HepG2 (cell line): ENCODE results near the gene UBL5. TPM values are rescaled to one million over a fixed set of nuclear protein-coding genes. Genes with fewer than 3 reads are reported as not detected.

Experiments used
- ASH2L ChIP-seq: fragments of 300-600, 200-600 bp; sonication (generic); IDR thresholded peaks from 2 replicates; pipeline ENCODE4 v1.7.0; 2017; ENCODE audit warnings: low read depth, mild to moderate bottlenecking, moderate library complexity, mixed read lengths, low read length; ENCODE audit not compliant: insufficient read length
- CBX1 ChIP-seq: IDR thresholded peaks from one replicate; pipeline ENCODE4 v1.6.1; 2016; ENCODE audit warnings: antibody characterized with exemption, low read depth
- CHCHD3 ChIP-seq: sonication (generic); formaldehyde crosslinking; IDR thresholded peaks from 2 replicates; pipeline ENCODE4 v1.8.0; 2022; ENCODE audit warnings: mild to moderate bottlenecking, missing genetic modification reagents, moderate library complexity
- DR1 ChIP-seq: sonication (generic); formaldehyde crosslinking; IDR thresholded peaks from 2 replicates; pipeline ENCODE4 v1.8.0; 2021; ENCODE audit warnings: mild to moderate bottlenecking, missing genetic modification reagents, inconsistent platforms
- GFI1 ChIP-seq: sonication (generic); formaldehyde crosslinking; IDR thresholded peaks from 2 replicates; pipeline ENCODE4 v1.5.0; 2020; ENCODE audit warnings: missing genetic modification reagents, mild to moderate bottlenecking, borderline replicate concordance
- MEIS2 ChIP-seq: sonication (generic); formaldehyde crosslinking; IDR thresholded peaks from 2 replicates; pipeline ENCODE4 v1.9.0; 2021; ENCODE audit warnings: mild to moderate bottlenecking, missing genetic modification reagents
- SAP130 ChIP-seq: IDR thresholded peaks from 2 replicates; pipeline ENCODE4 v1.6.1; 2016; ENCODE audit warnings: low read depth
- SMC3 ChIP-seq: IDR thresholded peaks from 2 replicates; pipeline ENCODE4 v1.6.1; 2011; ENCODE audit warnings: low read length, improper control_type of control experiment
- ZNF10 ChIP-seq: sonication (generic); formaldehyde crosslinking; IDR thresholded peaks from 2 replicates; pipeline ENCODE4 v1.4.0; 2020; ENCODE audit warnings: mild to moderate bottlenecking, low read depth, missing genetic modification reagents, borderline replicate concordance
- ZNF207 ChIP-seq: fragments of 450-650 bp; IDR thresholded peaks from 2 replicates; pipeline ENCODE4 v1.6.1; 2016; ENCODE audit warnings: antibody characterized with exemption, borderline replicate concordance
- ZNF329 ChIP-seq: sonication (generic); formaldehyde crosslinking; IDR thresholded peaks from 2 replicates; pipeline ENCODE4 v1.9.0; 2021; ENCODE audit warnings: low read depth, mild to moderate bottlenecking, missing genetic modification reagents
- ZNF354B ChIP-seq: sonication (generic); formaldehyde crosslinking; IDR thresholded peaks from 2 replicates; pipeline ENCODE4 v1.8.0; 2022; ENCODE audit warnings: mild to moderate bottlenecking, missing genetic modification reagents
- ZNF414 ChIP-seq: sonication (generic); formaldehyde crosslinking; IDR thresholded peaks from 2 replicates; pipeline ENCODE4 v1.5.0; 2020; ENCODE audit warnings: missing genetic modification reagents
- ZNF441 ChIP-seq: sonication (generic); formaldehyde crosslinking; IDR thresholded peaks from 2 replicates; pipeline ENCODE4 v1.7.0; 2021; ENCODE audit warnings: missing genetic modification reagents, borderline replicate concordance
- ZNF572 ChIP-seq: sonication (generic); formaldehyde crosslinking; IDR thresholded peaks from 2 replicates; pipeline ENCODE4 v1.5.1; 2020; ENCODE audit warnings: mild to moderate bottlenecking, missing genetic modification reagents
- ZNF605 ChIP-seq: sonication (generic); formaldehyde crosslinking; IDR thresholded peaks from 2 replicates; pipeline ENCODE4 v1.8.0; 2022; ENCODE audit warnings: mild to moderate bottlenecking, missing genetic modification reagents
- ZNF775 ChIP-seq: sonication (generic); formaldehyde crosslinking; IDR thresholded peaks from 2 replicates; pipeline ENCODE4 v1.4.0; 2020; ENCODE audit warnings: missing genetic modification reagents, mild to moderate bottlenecking, moderate library complexity, borderline replicate concordance
- ZNF800 ChIP-seq: sonication (generic); formaldehyde crosslinking; IDR thresholded peaks from 2 replicates; pipeline ENCODE4 v1.4.0; 2020; ENCODE audit warnings: missing genetic modification reagents
- polyA plus RNA-seq, 8 experiments: library from polyadenylated mRNA; depleted of rRNA in 3 of 8; stranded (reverse) in 7 of 8; unstranded in 1 of 8; fragments of >200 nt; fragmentation: Illumina TruSeq in 4 of 8; extraction: Trizol in 4 of 8; gene quantifications; 2 replicates each; pipeline versions ENCODE4 v1.2.1 to v1.2.3, GENCODE V29; 2011 to 2016; ENCODE audit warnings: low read depth in 4 of 8, missing spikeins in 1 of 8, mixed read lengths in 1 of 8; ENCODE audit not compliant: insufficient read depth in 1 of 8
- total RNA-seq, 5 experiments: library from RNA; depleted of rRNA; stranded (reverse); fragments of >200 nt; fragmentation: Illumina TruSeq; extraction: Trizol; gene quantifications; 2 replicates each; pipeline ENCODE4 v1.2.3, GENCODE V29; 2016; ENCODE audit warnings: low read depth in 1 of 5
- TF ChIP-seq, protein P1 (sequence below): sonication (generic); formaldehyde crosslinking; IDR thresholded peaks from 2 replicates; pipeline ENCODE4 v1.8.0; 2022; ENCODE audit warnings: mild to moderate bottlenecking, missing genetic modification reagents; ENCODE audit not compliant: insufficient replicate concordance
- TF ChIP-seq, protein P2 (sequence below): sonication (generic); formaldehyde crosslinking; IDR thresholded peaks from 2 replicates; pipeline ENCODE4 v1.5.0; 2020; ENCODE audit warnings: mild to moderate bottlenecking, missing genetic modification reagents
- TF ChIP-seq, protein P3 (sequence below): sonication (generic); formaldehyde crosslinking; IDR thresholded peaks from 2 replicates; pipeline ENCODE4 v1.8.0; 2022; ENCODE audit warnings: mild to moderate bottlenecking, missing genetic modification reagents

Gene UBL5
- total and polyA plus RNA-seq, 2 of the 13 experiments (the other 11 are each of a cell fraction or from before 2014, with no cell fraction given) = 373 to 487 TPM

- TF ChIP-seq, protein P1, sequence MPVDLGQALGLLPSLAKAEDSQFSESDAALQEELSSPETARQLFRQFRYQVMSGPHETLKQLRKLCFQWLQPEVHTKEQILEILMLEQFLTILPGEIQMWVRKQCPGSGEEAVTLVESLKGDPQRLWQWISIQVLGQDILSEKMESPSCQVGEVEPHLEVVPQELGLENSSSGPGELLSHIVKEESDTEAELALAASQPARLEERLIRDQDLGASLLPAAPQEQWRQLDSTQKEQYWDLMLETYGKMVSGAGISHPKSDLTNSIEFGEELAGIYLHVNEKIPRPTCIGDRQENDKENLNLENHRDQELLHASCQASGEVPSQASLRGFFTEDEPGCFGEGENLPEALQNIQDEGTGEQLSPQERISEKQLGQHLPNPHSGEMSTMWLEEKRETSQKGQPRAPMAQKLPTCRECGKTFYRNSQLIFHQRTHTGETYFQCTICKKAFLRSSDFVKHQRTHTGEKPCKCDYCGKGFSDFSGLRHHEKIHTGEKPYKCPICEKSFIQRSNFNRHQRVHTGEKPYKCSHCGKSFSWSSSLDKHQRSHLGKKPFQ = peak; percentile 55
- TF ChIP-seq ZNF572 (CRISPR knock-in tag) (no peak), ASH2L (peak; percentile 58), CHCHD3 (CRISPR knock-in tag) (no peak), ZNF329 (CRISPR knock-in tag) (no peak), SAP130 (peak; percentile 84), DR1 (CRISPR knock-in tag) (no peak), ZNF605 (peak; percentile 63; the same call in 1 of the 2 replicates), ZNF414 (CRISPR knock-in tag) (no peak), ZNF800 (CRISPR knock-in tag) (no peak), ZNF441 (CRISPR knock-in tag) (no peak), GFI1 (CRISPR knock-in tag) (no peak; the same call in 1 of the 2 replicates), ZNF354B (CRISPR knock-in tag) (no peak), ZNF775 (no peak), CBX1 (no peak), ZNF207 (no peak), SMC3 (no peak), MEIS2 (CRISPR knock-in tag) (no peak), ZNF10 (CRISPR knock-in tag) (no peak)
- TF ChIP-seq, protein P2, sequence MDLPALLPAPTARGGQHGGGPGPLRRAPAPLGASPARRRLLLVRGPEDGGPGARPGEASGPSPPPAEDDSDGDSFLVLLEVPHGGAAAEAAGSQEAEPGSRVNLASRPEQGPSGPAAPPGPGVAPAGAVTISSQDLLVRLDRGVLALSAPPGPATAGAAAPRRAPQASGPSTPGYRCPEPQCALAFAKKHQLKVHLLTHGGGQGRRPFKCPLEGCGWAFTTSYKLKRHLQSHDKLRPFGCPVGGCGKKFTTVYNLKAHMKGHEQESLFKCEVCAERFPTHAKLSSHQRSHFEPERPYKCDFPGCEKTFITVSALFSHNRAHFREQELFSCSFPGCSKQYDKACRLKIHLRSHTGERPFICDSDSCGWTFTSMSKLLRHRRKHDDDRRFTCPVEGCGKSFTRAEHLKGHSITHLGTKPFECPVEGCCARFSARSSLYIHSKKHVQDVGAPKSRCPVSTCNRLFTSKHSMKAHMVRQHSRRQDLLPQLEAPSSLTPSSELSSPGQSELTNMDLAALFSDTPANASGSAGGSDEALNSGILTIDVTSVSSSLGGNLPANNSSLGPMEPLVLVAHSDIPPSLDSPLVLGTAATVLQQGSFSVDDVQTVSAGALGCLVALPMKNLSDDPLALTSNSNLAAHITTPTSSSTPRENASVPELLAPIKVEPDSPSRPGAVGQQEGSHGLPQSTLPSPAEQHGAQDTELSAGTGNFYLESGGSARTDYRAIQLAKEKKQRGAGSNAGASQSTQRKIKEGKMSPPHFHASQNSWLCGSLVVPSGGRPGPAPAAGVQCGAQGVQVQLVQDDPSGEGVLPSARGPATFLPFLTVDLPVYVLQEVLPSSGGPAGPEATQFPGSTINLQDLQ (CRISPR knock-in tag) = no peak
- TF ChIP-seq, protein P3, sequence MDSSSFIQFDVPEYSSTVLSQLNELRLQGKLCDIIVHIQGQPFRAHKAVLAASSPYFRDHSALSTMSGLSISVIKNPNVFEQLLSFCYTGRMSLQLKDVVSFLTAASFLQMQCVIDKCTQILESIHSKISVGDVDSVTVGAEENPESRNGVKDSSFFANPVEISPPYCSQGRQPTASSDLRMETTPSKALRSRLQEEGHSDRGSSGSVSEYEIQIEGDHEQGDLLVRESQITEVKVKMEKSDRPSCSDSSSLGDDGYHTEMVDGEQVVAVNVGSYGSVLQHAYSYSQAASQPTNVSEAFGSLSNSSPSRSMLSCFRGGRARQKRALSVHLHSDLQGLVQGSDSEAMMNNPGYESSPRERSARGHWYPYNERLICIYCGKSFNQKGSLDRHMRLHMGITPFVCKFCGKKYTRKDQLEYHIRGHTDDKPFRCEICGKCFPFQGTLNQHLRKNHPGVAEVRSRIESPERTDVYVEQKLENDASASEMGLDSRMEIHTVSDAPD = no peak
Observed at GRCh38 chr19:9834726-9835506, 7.2 kb downstream of the UBL5 start, which contains the start of gene PIN1 (continued).
